ENCODE results near the gene MDP1. TPM values are rescaled to one million over a fixed set of nuclear protein-coding genes. Genes with fewer than 3 reads are reported as not detected.

The MDP1 gene
- polyA plus RNA-seq, 2 of the 4 experiments (the other 2 are of a cell fraction): 21.6 to 38.6 TPM

DNA sequence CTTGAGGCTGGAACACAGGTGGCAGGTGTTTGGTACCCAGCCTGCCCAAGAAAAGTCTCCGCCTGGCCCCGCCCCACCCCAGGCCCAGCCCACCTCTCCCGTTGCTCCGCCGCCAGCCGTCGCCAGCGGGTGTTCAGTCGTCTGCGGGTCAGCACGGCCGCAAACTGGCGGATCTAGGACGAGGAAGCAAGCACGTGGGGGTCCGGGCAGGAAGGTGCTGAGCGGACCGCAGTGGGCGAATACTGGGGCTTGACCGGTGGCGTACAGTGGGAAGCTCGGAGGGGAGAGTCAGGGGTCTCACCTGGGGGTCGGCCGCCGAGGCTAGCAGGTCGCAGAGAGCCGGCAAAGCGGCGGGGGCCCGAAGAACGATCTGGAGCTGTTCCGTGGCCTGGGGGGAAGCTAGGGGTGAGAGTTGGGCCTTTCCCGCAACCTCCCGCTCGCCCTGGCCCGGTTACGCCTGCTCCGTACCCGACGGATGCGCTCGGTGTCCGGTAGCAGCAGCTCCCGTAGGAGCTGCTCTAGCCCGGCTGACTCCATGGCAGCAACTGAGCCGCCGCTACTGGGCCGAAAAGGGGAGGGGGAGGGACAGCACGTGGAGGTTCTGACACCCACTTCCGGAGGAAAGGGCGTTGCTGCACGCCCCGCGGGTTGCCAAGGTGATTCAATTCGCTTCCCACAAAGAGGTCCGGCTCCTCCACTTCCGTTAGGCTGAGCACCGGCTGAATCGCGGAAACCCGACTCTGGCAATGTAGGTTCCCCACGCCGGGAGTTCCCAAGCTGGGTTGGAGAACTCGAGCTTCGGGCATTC lies 27.4 kb downstream of the MDP1 start, which contains the start of gene IPO4:
IPO4 (minus strand) TSS at position 566 of the 808 bp plus-strand sequence; CDS start at position 537, 29 bp downstream.
- H3K4me2 ChIP-seq: peak within 1 kb of the TSS; percentile 88
- POLR2A ChIA-PET: interaction anchor here (1.1 to 1.6 kb wide), 6 partner anchors 9 to 54 kb away, joined by 4 to 16 read pairs (median 6); partner anchors contain the start of genes CHMP4A, MDP1 and TINF2
- peaks cover 16% of the 10 kb centered on the region for H3K4me1 ChIP-seq
- peak; percentile 88 to 94 for ATAC-seq
- no peak for FAIRE-seq
- peak within 1 kb of the TSS; percentile 96 to 98 for H3K27ac ChIP-seq
- peak; percentile 98 to 99 for DNase-seq (ENCODE audit: low read depth in 1 of 2, low spot score in 1 of 2)
- H3K4me3 ChIP-seq: peak within 1 kb of the TSS; percentile 97
- H3K9me3 ChIP-seq: no peaks in the 10 kb centered on the region
- TF ChIP-seq, protein P1, sequence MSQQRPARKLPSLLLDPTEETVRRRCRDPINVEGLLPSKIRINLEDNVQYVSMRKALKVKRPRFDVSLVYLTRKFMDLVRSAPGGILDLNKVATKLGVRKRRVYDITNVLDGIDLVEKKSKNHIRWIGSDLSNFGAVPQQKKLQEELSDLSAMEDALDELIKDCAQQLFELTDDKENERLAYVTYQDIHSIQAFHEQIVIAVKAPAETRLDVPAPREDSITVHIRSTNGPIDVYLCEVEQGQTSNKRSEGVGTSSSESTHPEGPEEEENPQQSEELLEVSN (IDR thresholded peaks at IDR 0.05; ENCODE audit: borderline replicate concordance, low read depth): 0 out of 2 replicates have a peak, but pooled peaks have one; percentile 48
- TF ChIP-seq, protein P2, sequence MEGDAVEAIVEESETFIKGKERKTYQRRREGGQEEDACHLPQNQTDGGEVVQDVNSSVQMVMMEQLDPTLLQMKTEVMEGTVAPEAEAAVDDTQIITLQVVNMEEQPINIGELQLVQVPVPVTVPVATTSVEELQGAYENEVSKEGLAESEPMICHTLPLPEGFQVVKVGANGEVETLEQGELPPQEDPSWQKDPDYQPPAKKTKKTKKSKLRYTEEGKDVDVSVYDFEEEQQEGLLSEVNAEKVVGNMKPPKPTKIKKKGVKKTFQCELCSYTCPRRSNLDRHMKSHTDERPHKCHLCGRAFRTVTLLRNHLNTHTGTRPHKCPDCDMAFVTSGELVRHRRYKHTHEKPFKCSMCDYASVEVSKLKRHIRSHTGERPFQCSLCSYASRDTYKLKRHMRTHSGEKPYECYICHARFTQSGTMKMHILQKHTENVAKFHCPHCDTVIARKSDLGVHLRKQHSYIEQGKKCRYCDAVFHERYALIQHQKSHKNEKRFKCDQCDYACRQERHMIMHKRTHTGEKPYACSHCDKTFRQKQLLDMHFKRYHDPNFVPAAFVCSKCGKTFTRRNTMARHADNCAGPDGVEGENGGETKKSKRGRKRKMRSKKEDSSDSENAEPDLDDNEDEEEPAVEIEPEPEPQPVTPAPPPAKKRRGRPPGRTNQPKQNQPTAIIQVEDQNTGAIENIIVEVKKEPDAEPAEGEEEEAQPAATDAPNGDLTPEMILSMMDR (IDR thresholded peaks at IDR 0.05): no peak
- TF ChIP-seq MYC (IDR thresholded peaks at IDR 0.05; ENCODE audit: borderline replicate concordance, low read length) (peak; percentile 98), CEBPB (IDR thresholded peaks at IDR 0.05) (peak in 1 of 2 experiments; percentile 27; a peak in 2 of 4 replicates), ZFP36 (IDR thresholded peaks at IDR 0.05; ENCODE audit: borderline replicate concordance, partially characterized antibody) (no peak), TFCP2L1 (CRISPR knock-in tag; IDR thresholded peaks at IDR 0.05) (peak; percentile 81), HOXB13 (CRISPR knock-in tag; IDR thresholded peaks at IDR 0.05; ENCODE audit: low read depth) (no peak), RNF2 (IDR thresholded peaks at IDR 0.05; ENCODE audit: borderline replicate concordance, low read depth) (no peak), PHF8 (IDR thresholded peaks at IDR 0.05; ENCODE audit: borderline replicate concordance, low read depth) (peak; percentile 79; the same call in 1 of the 2 replicates), GATA3 (IDR thresholded peaks at IDR 0.05; ENCODE audit: borderline replicate concordance) (peak; percentile 9; the same call in 1 of the 2 replicates), RFX5 (IDR thresholded peaks at IDR 0.05) (peak; percentile 53; the same call in 1 of the 2 replicates), EHF (CRISPR knock-in tag; IDR thresholded peaks at IDR 0.05) (no peak), MAZ (IDR thresholded peaks at IDR 0.05; ENCODE audit: borderline replicate concordance, low read depth, low read length) (peak; percentile 86; the same call in 1 of the 2 replicates), POLR2A (IDR thresholded peaks at IDR 0.05; ENCODE audit: low read length) (peak; percentile 81), FOSL2 (IDR thresholded peaks at IDR 0.05) (no peak), FOSL2 (CRISPR knock-in tag; IDR thresholded peaks at IDR 0.05) (peak; percentile 62; the same call in 1 of the 2 replicates), JUN (IDR thresholded peaks at IDR 0.05) (peak; percentile 73 to 96; a peak in 4 of 5 replicates), NR3C1 (IDR thresholded peaks at IDR 0.05) (no peak), ZC3H11A (IDR thresholded peaks at IDR 0.05) (peak; percentile 59; the same call in 1 of the 2 replicates), BHLHE40 (IDR thresholded peaks at IDR 0.05; ENCODE audit: low read depth, low read length) (peak; percentile 81)
- TF ChIP-seq, protein P3, sequence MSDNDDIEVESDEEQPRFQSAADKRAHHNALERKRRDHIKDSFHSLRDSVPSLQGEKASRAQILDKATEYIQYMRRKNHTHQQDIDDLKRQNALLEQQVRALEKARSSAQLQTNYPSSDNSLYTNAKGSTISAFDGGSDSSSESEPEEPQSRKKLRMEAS (IDR thresholded peaks at IDR 0.05): peak; percentile 99
- TF ChIP-seq, protein P4, sequence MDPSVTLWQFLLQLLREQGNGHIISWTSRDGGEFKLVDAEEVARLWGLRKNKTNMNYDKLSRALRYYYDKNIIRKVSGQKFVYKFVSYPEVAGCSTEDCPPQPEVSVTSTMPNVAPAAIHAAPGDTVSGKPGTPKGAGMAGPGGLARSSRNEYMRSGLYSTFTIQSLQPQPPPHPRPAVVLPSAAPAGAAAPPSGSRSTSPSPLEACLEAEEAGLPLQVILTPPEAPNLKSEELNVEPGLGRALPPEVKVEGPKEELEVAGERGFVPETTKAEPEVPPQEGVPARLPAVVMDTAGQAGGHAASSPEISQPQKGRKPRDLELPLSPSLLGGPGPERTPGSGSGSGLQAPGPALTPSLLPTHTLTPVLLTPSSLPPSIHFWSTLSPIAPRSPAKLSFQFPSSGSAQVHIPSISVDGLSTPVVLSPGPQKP (IDR thresholded peaks at IDR 0.05; ENCODE audit: low read depth, low read length): peak; percentile 86
- TF ChIP-seq, protein P5, sequence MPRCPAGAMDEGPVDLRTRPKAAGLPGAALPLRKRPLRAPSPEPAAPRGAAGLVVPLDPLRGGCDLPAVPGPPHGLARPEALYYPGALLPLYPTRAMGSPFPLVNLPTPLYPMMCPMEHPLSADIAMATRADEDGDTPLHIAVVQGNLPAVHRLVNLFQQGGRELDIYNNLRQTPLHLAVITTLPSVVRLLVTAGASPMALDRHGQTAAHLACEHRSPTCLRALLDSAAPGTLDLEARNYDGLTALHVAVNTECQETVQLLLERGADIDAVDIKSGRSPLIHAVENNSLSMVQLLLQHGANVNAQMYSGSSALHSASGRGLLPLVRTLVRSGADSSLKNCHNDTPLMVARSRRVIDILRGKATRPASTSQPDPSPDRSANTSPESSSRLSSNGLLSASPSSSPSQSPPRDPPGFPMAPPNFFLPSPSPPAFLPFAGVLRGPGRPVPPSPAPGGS (IDR thresholded peaks at IDR 0.05): peak; percentile 74; the same call in 2 of the 3 replicates
- TF ChIP-seq, protein P6, sequence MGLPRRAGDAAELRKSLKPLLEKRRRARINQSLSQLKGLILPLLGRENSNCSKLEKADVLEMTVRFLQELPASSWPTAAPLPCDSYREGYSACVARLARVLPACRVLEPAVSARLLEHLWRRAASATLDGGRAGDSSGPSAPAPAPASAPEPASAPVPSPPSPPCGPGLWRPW (IDR thresholded peaks at IDR 0.05): no peak
- TF ChIP-seq, protein P7, sequence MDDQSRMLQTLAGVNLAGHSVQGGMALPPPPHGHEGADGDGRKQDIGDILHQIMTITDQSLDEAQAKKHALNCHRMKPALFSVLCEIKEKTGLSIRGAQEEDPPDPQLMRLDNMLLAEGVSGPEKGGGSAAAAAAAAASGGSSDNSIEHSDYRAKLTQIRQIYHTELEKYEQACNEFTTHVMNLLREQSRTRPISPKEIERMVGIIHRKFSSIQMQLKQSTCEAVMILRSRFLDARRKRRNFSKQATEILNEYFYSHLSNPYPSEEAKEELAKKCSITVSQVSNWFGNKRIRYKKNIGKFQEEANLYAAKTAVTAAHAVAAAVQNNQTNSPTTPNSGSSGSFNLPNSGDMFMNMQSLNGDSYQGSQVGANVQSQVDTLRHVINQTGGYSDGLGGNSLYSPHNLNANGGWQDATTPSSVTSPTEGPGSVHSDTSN (IDR thresholded peaks at IDR 0.05): peak; percentile 54; the same call in 1 of the 2 replicates
- TF ChIP-seq, protein P8, sequence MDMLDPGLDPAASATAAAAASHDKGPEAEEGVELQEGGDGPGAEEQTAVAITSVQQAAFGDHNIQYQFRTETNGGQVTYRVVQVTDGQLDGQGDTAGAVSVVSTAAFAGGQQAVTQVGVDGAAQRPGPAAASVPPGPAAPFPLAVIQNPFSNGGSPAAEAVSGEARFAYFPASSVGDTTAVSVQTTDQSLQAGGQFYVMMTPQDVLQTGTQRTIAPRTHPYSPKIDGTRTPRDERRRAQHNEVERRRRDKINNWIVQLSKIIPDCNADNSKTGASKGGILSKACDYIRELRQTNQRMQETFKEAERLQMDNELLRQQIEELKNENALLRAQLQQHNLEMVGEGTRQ (IDR thresholded peaks at IDR 0.05): peak; percentile 73
- WGBS (ENCODE audit: missing lambda C conversion rate): 2% methylated on average over 30 of the region's 65 CpGs
- CTCF ChIA-PET: interaction anchor here (0.7 to 1.8 kb wide), 8 partner anchors 20 to 130 kb away, joined by 3 to 5 read pairs (median 3); partner anchors contain the start of genes EMC9, MDP1 and TINF2
